Measurements from ENCODE around the gene PRSS38.

Gene PRSS38

GRCh38 chr1:227797625-227798024, 17.9 kb upstream of the PRSS38 start:
- in situ Hi-C loops (cut with MboI; ENCODE audit: low pct_unique_long_range_greater_than_20kb, low sequenced_read_pairs, unreplicated experiment), result no loop called here
- DNase-seq (ENCODE audit: low spot score), result no peak
- no peak for TF ChIP-seq CTCF (IDR thresholded peaks at IDR 0.05; ENCODE audit: extremely low read depth, insufficient read depth, missing control alignments)

GRCh38 chr1:227798078-227798802, 17.2 kb upstream of the PRSS38 start:
- TF ChIP-seq CTCF (IDR thresholded peaks at IDR 0.05; ENCODE audit: extremely low read depth, insufficient read depth, missing control alignments), result no peak
- in situ Hi-C loops (cut with MboI; ENCODE audit: low pct_unique_long_range_greater_than_20kb, low sequenced_read_pairs, unreplicated experiment), result no loop called here
- DNase-seq (ENCODE audit: low spot score), result no peak

GRCh38 chr1:227799756-227800155, 15.7 kb upstream of the PRSS38 start:
- in situ Hi-C loops (cut with MboI; ENCODE audit: low pct_unique_long_range_greater_than_20kb, low sequenced_read_pairs, unreplicated experiment), result no loop called here
- no peak for TF ChIP-seq CTCF (IDR thresholded peaks at IDR 0.05; ENCODE audit: extremely low read depth, insufficient read depth, missing control alignments)
- no peak for DNase-seq (ENCODE audit: low spot score)

GRCh38 chr1:227803933-227804332, 11.5 kb upstream of the PRSS38 start:
- in situ Hi-C loops (cut with MboI; ENCODE audit: low pct_unique_long_range_greater_than_20kb, low sequenced_read_pairs, unreplicated experiment), result no loop called here
- DNase-seq (ENCODE audit: low spot score), result no peak
- no peak for TF ChIP-seq CTCF (IDR thresholded peaks at IDR 0.05; ENCODE audit: extremely low read depth, insufficient read depth, missing control alignments)

GRCh38 chr1:227805606-227806197, 9.8 kb upstream of the PRSS38 start:
- in situ Hi-C loops (cut with MboI; ENCODE audit: low pct_unique_long_range_greater_than_20kb, low sequenced_read_pairs, unreplicated experiment), result no loop called here
- TF ChIP-seq CTCF (IDR thresholded peaks at IDR 0.05; ENCODE audit: extremely low read depth, insufficient read depth, missing control alignments), result no peak
- no peak for DNase-seq (ENCODE audit: low spot score)

- TF ChIP-seq CTCF (IDR thresholded peaks at IDR 0.05; ENCODE audit: extremely low read depth, insufficient read depth, missing control alignments), result no peak
- DNase-seq (ENCODE audit: low spot score), result no peak
- in situ Hi-C loops (cut with MboI; ENCODE audit: low pct_unique_long_range_greater_than_20kb, low sequenced_read_pairs, unreplicated experiment), result no loop called here
These were observed 6.9 kb upstream of the PRSS38 start for GRCh38 chr1:227808566-227808965.
